ENCODE results near the gene GFY.

Gene GFY

DNA sequence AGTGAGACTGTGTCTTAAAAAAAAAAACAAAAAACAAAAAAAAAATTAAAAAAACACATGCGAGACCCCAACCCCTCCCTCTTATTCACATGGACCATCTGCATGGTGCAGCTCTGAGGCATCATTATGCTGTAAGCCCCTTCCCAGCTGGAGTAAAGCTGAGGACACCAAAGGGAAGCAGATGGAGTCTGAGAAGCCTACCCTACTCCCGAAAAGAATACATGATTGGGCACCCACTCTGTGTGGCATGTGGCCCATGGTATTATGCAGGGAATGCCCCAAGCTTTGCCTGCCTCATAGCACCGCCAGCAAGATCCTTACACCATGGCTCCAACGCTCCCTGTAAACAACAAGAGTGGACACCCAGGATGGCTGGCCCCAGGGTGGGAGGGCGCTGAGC is 6.7 kb upstream of the GFY start:
- Mint-ChIP-seq H3K36me3 (ENCODE audit: low read depth) (no peaks in the 10 kb centered on the region), H3K27ac (no peak overlapping the region), H3K4me3 (no peak overlapping the region), H3K27me3 (peaks cover 53% of the 10 kb centered on the region), H3K9me3 (no peaks in the 10 kb centered on the region), H3K4me1 (ENCODE audit: low read depth) (peaks cover 26% of the 10 kb centered on the region)

DNA sequence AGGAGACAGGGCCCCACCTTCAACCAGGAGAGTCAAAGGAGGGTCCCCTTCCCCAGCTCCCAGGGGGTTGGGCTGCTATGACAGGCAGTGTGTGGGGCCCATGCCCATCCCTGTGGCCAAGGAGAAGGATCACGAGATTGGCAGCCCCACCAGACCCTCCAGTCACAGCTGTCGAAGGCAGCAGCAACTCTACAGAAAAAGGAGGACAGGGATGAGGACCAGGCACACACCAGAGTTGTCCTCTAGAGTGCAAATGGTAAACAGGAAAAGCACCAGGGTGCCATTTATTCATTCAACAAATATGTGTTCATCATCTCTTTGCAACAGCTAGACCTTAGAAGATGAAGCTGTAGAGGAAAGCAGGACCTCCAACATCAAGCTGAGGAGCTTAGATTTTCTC is 6.0 kb upstream of the GFY start:
- peaks cover 60% of the 10 kb centered on the region for H3K27me3 Mint-ChIP-seq
- H3K4me1 Mint-ChIP-seq (ENCODE audit: low read depth) = peaks cover 32% of the 10 kb centered on the region
- H3K9me3 Mint-ChIP-seq = no peaks in the 10 kb centered on the region
- no peak overlapping the region for H3K27ac Mint-ChIP-seq
- H3K4me3 Mint-ChIP-seq = no peak overlapping the region
- no peaks in the 10 kb centered on the region for H3K36me3 Mint-ChIP-seq (ENCODE audit: low read depth)

DNA sequence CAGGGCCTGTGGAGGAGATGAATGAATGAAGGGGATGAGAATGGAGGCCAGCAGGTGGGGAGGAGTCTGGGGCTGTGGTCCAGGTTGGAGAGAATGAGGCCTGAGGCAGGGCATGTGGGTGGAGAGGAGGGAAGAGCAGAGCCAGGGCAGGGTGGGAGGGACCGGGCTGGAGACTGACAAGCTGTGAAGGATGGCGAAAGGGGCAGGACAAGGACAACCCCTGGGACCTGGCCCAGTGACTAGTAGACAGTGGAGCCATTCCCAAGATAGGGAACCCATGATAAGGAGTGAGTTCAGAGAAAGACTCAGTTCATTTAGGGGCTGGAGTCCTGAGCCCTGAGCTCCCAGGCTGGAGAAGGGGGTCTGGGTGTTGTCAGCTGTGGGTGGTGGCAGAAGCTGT is 5.0 kb upstream of the GFY start:
- H3K4me3 Mint-ChIP-seq = no peak overlapping the region
- H3K27me3 Mint-ChIP-seq = peaks cover 70% of the 10 kb centered on the region
- no peaks in the 10 kb centered on the region for H3K9me3 Mint-ChIP-seq
- H3K36me3 Mint-ChIP-seq (ENCODE audit: low read depth) = no peaks in the 10 kb centered on the region
- peaks cover 34% of the 10 kb centered on the region for H3K4me1 Mint-ChIP-seq (ENCODE audit: low read depth)
- H3K27ac Mint-ChIP-seq = no peak overlapping the region

DNA sequence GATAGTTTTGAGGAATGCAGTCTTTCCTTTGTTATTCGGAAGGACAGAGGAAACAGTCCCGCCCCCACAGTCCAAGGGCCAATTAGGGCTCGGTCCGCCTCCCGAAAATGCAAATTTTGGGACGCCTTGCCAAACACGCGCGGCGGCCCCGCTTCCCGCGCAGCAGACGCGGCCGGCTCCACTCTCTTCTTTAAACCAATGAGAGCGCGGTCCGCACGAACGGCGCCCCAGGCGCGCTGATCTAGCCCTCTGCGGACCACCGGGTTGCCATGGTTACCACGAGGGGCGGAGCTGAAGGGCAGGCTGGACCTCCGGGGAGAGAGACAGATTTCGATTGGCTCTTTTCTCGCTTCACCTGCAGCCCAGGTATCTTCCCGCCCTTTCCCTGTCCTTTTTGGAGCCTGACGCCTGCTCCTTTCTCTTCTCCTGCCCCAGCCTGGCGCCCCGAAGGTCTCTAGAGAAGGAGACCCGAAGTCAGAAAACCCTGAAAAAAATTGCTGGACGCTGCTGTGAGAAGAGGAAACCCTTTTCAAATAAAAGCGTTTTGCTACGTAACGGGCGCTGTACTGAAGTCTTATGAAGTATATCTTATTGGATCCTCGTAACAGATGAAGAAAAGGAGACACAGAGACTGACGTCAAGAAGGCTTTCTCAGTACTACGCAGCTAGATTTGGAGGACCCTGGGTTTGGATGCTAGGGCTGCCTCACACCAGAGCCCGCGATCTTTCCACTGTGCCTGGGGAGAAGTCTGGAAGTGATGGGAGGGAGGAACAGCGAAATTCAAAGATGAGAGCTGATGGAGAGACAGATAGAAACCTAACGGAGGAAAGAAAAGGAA is 3.9 kb upstream of the GFY start:
- H3K4me1 Mint-ChIP-seq (ENCODE audit: low read depth) = peaks cover 35% of the 10 kb centered on the region
- H3K27ac Mint-ChIP-seq = no peak overlapping the region
- H3K27me3 Mint-ChIP-seq = peaks cover 81% of the 10 kb centered on the region
- H3K36me3 Mint-ChIP-seq (ENCODE audit: low read depth) = no peaks in the 10 kb centered on the region
- no peaks in the 10 kb centered on the region for H3K9me3 Mint-ChIP-seq
- peak overlapping the region; percentile 47 for H3K4me3 Mint-ChIP-seq

DNA sequence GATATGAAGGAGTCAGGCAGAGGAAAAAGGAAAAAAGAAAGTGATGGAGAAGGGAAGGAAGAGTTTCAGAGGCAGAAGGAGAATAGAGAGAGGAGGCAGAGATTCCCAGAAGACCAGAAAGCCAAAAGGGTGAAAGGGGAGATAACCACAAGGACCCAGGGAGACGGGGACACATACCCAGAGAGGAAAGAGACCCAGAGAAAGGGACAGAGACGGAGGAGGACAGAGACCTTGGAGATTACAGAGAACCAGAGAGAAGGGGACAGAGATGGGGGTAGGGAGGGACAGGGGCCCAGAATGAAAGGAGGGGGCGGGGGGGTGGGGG is 3.3 kb upstream of the GFY start:
- Mint-ChIP-seq H3K4me3 (peak overlapping the region; percentile 47), H3K27ac (no peak overlapping the region), H3K27me3 (peaks cover 87% of the 10 kb centered on the region), H3K9me3 (no peaks in the 10 kb centered on the region), H3K4me1 (ENCODE audit: low read depth) (peaks cover 41% of the 10 kb centered on the region), H3K36me3 (ENCODE audit: low read depth) (no peaks in the 10 kb centered on the region)

DNA sequence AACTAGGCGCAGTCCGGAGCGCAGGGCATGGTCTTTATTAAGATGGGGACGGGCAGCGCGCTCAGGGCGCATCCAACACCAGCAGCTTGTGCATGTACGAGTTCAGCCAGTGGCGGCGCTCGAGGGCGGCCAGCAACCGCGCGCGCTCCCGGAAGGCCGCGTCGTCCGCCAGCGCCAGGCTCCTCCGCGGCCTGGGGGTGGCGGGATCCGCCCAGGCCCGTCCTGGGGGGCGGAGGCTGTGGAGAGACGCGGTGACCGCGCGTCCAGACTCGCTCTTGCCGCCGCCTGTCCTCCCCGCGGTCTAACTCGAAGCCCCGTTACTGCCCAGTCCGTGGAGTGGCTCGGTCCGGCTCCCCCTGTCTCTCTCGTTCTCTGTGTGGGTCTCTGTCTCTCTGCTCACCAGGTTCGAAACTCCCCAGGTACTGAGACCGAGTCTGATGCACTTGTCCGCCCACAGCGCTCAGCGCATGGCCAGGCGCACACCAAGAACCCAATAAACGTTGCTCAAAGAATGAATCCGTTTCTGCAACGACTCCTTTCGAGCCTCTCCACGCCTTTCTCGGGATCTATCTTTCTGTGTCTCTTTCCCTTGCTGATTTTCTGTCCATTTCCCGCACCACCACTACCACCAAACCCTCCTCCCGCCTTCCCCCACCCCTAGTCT is 2.6 kb upstream of the GFY start:
- H3K4me1 Mint-ChIP-seq (ENCODE audit: low read depth) = peaks cover 46% of the 10 kb centered on the region
- H3K9me3 Mint-ChIP-seq = no peaks in the 10 kb centered on the region
- H3K27ac Mint-ChIP-seq = no peak overlapping the region
- no peaks in the 10 kb centered on the region for H3K36me3 Mint-ChIP-seq (ENCODE audit: low read depth)
- H3K4me3 Mint-ChIP-seq = peak overlapping the region; percentile 63
- peaks cover 89% of the 10 kb centered on the region for H3K27me3 Mint-ChIP-seq

DNA sequence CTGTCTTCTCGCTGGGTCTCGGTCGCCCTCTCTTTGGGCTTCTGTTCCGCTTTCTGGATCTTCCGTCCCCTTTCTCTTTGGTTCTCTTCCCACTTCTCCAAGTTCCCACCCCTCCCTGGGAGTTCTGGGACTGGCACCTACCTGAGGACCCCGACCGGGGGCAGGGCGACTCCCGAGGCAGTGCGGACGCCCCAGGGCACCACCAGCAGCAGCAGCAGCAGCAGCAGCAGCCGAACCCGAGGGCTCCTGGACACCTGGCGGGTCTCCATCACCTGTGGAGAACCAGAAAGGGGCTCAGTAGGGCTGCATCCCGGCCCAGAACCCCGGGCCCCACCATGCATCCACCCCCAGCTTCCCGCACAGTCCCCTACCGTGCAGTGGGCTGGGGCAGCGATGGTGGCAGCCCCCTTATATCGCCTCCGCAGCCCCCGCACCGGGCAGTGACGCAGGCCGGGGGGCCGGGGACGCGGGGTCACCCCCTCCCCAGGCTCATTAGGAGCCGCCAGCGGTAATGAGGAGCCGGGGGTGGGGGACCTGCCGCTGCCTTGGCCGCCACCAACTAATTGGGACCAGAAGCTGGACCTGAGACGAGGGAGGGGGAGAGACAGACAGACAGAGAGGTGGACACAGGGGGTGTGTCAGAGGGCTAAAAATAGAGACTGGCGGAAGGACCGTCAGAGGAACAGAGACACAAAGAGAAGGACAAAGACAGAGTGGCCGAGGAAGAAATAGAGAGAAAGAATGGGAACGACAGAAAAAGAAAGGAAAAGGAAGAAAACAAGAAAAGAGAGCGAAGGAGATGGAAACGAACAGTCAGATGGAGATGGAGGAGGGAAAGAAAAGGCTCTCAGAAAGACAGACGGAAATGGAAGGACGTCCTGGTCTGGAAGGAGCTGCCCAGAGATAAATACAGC is 1.9 kb upstream of the GFY start, which contains the start of gene PTH2:
Gene PTH2 (minus strand): TSS at position 371 of the 914 bp plus-strand sequence. CDS start 102 bp downstream, at position 269.
- no peak within 1 kb of the TSS for H3K27ac Mint-ChIP-seq
- H3K9me3 Mint-ChIP-seq = no peaks in the 10 kb centered on the region
- H3K4me3 Mint-ChIP-seq = peak within 1 kb of the TSS; percentile 63
- H3K27me3 Mint-ChIP-seq = peaks cover 92% of the 10 kb centered on the region
- peaks cover 52% of the 10 kb centered on the region for H3K4me1 Mint-ChIP-seq (ENCODE audit: low read depth)
- no peaks in the 10 kb centered on the region for H3K36me3 Mint-ChIP-seq (ENCODE audit: low read depth)

DNA sequence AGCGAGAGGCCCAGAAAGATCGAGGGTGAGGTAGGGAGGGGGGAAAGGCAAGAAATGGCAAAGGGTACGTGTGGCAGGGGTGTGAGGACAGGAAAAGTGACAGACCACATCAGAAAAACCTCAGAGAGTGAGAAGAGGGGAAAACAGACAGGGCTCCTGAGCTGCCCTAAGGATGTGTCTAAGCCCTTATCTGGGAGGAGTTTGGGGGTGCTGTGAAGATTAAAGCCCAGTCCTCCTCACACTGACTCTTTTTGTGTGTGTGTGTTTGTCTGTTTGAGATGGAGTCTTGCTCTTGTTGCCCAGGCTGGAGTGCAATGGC is 1.2 kb upstream of the GFY start:
- Mint-ChIP-seq H3K4me1 (ENCODE audit: low read depth) (peaks cover 57% of the 10 kb centered on the region), H3K9me3 (no peaks in the 10 kb centered on the region), H3K36me3 (ENCODE audit: low read depth) (no peaks in the 10 kb centered on the region), H3K4me3 (peak overlapping the region; percentile 42), H3K27me3 (peaks cover 93% of the 10 kb centered on the region), H3K27ac (no peak overlapping the region)

DNA sequence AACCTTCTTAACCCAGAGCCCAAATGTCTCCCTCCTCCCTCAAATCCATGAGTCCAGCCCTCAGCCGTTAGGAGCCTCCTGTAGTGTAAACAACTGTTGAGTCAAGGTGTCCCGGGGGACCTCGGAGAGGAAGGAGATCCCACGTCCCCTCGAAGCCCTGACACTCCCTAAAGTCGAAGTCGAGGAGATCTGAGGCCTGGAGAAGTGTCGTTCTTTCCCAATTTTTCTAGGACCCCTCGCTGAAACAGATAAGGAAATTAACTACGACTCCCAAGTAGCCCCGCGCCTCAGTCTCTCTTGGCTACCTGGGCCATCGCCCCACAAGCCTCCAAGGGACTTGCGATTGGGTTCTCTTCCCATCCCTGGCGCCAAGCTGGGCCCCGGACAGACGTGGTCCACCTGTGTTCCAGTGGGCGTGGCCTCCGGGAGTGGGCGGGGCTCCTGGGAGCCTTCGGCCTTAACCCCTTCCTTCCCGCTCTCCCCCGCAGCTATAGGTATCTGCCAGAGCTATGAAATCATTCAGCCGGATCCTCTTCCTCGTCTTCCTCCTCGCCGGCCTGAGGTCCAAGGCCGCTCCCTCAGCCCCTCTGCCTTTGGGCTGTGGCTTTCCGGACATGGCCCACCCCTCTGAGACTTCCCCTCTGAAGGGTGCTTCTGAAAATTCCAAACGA is 869 bp downstream of the GFY start:
- peaks cover 50% of the 10 kb centered on the region for H3K4me1 Mint-ChIP-seq (ENCODE audit: low read depth)
- peaks cover 89% of the 10 kb centered on the region for H3K27me3 Mint-ChIP-seq
- no peak overlapping the region for H3K4me3 Mint-ChIP-seq

DNA sequence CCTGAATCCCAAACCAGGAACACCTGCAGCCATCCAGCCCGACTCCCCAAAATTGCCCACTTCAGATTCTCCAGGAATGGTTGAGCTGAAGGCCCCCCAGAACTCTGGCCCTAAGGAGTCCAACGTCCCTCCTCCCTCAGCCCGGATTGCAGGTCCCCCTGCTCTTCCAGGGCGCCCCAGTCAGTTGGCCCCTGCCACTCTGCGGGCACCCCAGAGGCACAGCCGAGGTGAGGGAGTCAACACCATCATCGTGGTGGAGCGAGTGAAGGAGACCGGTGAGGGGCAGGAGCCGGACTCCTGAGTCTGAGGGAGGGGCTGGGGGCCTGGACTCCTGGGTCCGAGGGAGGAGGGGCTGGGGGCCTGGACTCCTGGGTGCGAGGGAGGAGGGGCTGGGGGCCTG is 2.2 kb downstream of the GFY start:
- Mint-ChIP-seq H3K4me1 (ENCODE audit: low read depth) (peaks cover 44% of the 10 kb centered on the region), H3K9me3 (no peaks in the 10 kb centered on the region), H3K36me3 (ENCODE audit: low read depth) (no peaks in the 10 kb centered on the region), H3K27me3 (peaks cover 88% of the 10 kb centered on the region), H3K4me3 (no peak overlapping the region), H3K27ac (no peak overlapping the region)

More for the DNA sequence above, 869 bp downstream of the GFY start:
- H3K9me3 Mint-ChIP-seq = no peaks in the 10 kb centered on the region
- H3K27ac Mint-ChIP-seq = no peak overlapping the region
- no peaks in the 10 kb centered on the region for H3K36me3 Mint-ChIP-seq (ENCODE audit: low read depth)

DNA sequence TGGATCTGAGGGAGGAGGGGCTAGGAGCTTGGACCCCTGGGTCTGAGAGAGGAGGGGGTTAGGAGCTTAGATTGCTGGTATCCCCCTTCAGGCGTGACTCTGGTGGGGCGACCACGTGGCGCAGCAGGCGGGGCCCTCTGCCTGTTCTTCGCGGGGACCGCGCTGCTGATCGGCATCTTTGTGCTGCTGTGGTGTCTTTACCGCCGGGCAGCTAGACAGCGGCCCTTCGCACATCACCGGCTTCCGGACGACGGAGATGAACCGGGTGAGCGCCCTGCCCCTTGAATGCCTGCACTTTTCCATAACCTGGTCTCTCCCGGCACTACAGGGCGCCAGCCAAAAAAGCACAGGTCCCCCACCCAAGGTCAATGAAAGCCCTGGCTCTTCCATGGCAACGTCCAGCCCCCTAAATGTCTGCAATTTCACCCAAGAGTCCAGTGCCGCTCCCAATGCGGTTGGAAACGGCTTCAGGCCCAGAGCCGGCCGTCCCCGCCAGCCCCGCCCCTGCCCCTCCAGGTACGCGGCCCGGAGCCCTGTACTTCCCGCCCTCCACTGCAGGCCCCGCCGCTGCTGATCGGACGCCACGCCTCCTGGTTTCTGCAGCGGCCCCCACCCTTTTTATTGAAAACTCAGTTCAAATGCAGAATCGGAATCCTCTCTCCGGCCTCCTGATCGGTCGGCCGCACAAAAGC is 2.8 kb downstream of the GFY start:
- Mint-ChIP-seq H3K27ac (no peak overlapping the region), H3K9me3 (no peaks in the 10 kb centered on the region), H3K4me1 (ENCODE audit: low read depth) (peaks cover 39% of the 10 kb centered on the region), H3K4me3 (peak overlapping the region; percentile 56), H3K27me3 (peaks cover 88% of the 10 kb centered on the region), H3K36me3 (ENCODE audit: low read depth) (no peaks in the 10 kb centered on the region)

DNA sequence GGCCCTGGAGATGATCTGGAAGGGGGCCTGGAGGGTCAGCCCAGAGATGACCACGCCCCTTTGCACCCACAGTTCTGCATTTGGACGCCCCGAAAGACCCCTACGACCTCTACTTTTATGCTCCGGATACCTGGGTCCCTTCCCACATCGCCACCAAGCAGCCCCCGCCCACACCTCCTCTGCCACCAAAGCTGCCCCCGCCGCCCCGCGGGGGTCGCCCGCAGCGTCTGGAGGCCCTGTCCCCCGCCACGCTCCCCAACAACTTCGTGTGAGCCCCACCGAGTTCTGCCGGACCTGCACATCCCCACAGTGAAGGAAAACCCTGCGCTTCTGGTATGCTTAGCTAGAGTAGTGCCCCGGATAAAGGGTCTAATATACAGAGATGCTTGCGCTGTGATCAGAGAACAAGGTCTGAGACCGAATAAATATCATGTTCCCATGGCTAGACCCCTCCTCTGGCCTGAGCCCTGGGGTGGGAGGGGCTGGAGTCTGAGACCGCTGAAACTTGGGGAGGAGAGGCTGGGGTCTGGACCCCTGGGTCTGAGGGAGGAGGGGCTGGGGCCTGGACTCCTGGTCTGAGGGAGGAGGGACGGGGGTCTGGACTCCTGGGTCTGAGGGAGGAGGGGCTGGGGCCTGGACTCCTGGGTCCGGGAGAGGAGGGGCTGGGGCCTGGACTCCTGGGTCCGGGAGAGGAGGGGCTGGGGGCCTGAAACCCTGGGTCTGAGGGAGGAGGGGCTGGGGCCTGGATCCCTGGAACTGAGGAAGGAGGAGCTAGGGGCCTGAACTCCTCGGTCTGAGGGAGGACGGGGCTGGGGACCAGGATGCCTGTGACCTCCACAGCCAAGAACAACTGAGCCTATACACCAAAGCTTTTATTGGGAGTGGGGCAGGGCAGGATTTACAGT is 3.6 kb downstream of the GFY start:
- no peaks in the 10 kb centered on the region for H3K9me3 Mint-ChIP-seq
- peaks cover 38% of the 10 kb centered on the region for H3K4me1 Mint-ChIP-seq (ENCODE audit: low read depth)
- peaks cover 89% of the 10 kb centered on the region for H3K27me3 Mint-ChIP-seq
- H3K4me3 Mint-ChIP-seq = peak overlapping the region; percentile 56
- H3K27ac Mint-ChIP-seq = no peak overlapping the region
- no peaks in the 10 kb centered on the region for H3K36me3 Mint-ChIP-seq (ENCODE audit: low read depth)

DNA sequence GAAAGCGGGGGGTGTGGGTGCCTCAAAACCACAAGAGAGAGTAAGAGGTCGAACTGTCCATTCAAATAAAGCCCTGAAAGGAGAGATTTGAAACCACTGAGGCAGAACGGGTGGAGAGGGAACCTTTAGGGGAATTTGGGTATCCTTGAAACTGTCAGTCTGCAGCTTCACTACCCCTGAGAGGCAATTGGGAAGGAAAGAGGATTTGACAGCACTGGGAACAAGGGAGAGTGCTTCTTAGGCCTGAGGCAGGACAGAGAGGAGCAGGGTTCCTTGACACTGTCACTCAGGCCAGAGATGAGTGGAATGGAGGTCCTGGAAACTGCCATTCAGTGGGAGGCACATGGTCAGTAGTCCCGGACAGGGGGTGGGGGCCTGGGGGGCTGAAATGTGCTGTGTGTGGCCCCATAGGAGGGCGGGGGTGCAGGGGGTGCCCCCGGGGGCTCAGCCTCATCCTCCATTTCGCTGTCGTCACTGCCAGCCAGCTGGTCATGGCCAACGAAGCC is 5.0 kb downstream of the GFY start:
- Mint-ChIP-seq H3K36me3 (ENCODE audit: low read depth) (no peaks in the 10 kb centered on the region), H3K4me3 (no peak overlapping the region), H3K9me3 (no peaks in the 10 kb centered on the region), H3K27me3 (peaks cover 87% of the 10 kb centered on the region), H3K4me1 (ENCODE audit: low read depth) (peaks cover 35% of the 10 kb centered on the region), H3K27ac (no peak overlapping the region)

Data from stimulated activated naive CD8-positive, alpha-beta T cell treated with anti-CD3 and anti-CD28 coated beads, Interleukin-15, Interleukin-2, amounts not matched to agents 100 ng/mL and 50 ng/mL, for 24 hours (primary cell).